Measurements from ENCODE around the gene TMC1.

TMC1 gene

DNA sequence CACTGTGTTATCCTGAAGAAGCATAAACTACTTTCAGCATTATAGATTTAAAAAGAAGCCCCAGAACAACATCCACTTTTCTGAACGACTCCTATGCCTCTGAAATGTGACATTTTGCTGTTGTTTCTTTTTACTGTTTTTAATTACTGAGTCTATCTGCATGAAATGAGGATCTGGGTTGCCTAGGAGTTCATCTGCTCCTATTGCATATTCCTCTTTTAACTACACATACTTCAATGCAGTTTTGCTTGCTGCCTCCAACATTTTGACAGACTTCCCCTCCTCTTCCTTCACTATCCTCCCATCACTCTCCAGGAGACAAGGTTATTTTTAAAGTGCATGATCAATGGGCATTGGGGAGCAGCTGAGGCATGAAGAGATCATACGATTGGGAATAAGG is 164.5 kb downstream of the TMC1 start:
- no peak for DNase-seq

DNA sequence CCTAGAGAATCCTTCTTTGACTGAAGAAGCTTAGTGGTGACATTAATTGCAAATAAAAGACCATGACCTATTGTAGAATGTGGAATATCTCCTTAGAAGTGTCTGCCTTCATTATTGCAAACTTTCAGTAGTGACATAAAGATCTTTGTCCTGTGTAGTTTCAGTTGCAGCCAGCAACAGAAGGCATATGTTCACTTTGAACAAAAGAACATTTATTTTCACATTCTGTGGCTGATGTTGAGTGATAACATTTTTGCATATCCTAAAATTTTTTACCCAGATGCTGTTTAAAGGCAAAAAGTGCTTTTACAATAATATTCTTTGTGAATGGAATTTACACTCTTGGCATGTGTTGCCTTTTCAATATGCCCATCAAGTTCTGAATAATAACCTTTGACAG is 165.9 kb downstream of the TMC1 start:
- DNase-seq, result no peak

DNA sequence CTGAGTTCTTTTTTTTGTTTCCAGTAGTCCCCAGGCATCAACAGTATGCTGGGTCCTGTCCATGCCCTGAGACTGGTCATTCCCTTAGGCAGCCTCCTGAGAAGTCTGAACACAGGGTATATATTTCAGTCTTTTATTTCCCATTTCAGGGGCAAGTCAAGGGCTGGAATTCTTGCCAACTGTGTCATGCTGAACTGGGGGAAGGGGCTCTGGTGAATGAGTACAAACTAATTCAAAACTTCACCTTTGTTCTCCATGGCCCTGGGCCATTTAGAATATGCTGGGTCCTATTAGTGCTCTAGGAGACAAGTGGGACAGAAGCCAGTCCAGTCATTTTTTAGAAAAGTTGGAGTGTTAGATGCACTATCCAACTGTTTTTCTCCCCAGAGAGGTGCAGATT is 170.3 kb downstream of the TMC1 start:
- no peak for DNase-seq

DNA sequence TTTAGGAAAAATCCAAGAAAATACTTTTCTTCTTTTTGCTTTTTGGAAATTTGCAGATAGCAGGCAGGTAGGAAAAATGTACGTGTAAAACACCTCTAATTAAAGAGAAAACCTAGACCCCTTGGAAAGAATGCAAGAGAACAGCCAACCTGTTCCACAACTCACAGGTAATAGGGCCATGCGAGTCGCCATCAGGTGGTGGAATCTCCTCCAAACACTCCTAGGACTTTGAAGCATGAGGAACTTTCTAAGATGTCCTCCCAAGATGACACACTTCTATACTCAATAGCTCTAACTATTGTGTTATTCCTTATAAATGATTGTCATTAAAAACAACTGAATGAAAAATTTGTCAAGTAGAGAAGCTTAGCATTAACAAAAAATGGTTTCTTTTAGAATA is 174.0 kb downstream of the TMC1 start:
- no peak for DNase-seq

DNA sequence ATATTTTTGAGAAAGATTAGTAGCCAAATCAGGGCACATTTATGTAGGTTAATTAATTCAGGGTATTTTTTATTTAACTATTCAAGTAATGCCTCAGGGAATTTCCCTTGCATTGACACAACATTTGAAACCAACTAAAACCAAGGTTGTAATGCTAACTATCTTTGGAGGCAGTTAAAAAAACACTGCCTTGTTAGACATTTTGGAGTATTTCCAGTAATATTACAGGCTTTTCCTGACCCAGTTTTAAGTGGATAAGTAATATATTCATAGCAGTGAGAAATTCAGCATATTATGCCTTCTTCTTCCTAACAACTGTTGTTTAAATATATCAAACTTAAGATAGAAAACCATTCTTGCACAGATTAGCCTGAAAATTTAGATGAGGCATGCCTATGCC is 175.1 kb downstream of the TMC1 start:
- no peak for DNase-seq

DNA sequence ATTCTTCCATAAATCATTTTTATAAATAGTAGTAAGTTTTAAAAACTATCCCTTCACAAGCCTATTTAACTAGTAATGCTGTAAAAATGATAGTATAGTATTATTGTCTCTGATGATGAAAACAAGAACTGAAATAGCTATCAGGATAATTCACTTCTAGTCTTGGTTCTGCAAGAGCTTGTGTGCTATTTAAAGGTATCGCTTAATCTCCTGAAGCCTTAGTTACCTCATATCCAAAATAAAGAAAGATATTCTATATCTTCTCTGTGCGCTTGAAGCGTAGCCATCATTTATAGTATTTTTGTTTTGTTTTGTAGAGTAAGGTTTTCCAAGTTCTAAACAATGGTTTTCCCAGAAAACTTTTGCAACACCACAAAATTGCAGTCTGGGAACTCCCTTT is 180.1 kb downstream of the TMC1 start:
- DNase-seq, result no peak

DNA sequence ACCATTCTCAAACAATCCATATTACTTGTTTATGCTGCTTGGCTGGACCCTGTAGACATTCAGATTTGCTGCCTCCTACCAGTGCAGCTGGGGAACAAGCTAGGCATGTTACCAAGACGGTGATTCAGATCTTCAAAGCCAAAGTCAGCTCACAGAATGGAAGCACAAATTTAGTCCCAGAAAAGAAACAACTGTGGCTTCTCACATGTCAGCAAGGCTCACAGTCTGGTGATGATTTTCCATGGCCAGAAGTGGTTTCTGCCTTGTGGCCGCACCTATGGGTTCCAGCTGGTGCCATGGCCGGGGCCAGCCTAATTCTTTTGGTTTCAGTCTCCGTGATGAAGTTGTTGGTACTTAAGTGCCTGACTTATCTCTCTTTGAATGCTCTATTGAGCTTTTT is 182.2 kb downstream of the TMC1 start:
- no peak for DNase-seq

DNA sequence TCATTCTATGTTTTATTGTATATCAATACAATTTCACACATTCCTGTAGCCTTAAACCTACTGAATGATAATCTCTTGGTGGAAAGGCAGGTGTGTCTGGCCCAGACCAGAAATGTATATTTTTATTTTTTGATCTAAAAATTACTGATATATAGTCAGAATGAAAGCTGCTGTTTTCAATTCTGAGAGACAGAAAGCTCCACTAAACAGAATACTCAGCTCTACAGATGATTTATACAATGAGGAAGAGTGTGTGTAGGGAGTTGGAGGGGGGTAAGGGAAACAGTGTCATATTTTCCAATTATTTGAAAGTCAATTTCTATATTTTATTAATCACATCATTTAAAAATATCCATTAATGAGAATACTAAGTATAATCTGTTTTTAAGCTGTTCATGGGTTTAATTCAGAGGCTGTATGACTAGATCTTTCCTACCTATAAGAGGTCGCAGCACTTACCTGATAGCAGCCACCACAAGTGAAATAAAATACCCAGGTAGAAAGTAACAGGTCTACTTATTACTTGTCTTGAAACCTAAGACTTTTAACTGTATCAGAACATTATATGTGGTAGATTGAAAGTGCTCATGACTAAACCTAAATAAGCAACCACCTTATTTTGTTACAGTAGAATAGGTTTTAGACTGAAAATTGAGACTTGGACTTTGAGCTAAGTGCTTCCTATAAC is 183.4 kb downstream of the TMC1 start:
- DNase-seq, result no peak

DNA sequence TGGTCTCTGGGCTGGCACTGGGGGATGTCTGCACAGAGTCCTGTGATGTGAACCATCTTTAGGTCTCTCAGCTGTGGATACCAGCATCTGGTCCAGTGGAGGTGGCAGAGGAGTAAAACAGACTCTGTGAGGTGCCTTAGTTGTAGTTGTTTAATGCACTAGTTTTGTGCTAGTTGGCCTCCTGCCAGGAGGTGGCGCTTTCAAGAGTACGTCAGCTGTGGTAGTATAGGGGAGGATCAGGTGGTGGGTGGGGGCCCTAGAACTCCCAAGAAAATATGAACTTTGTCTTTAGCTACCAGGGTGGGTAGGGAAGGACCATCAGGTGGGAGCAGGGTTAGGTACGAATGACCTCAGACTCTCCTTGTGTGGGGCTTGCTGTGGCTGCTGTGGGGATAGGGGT is 197.1 kb downstream of the TMC1 start:
- DNase-seq, result no peak

DNA sequence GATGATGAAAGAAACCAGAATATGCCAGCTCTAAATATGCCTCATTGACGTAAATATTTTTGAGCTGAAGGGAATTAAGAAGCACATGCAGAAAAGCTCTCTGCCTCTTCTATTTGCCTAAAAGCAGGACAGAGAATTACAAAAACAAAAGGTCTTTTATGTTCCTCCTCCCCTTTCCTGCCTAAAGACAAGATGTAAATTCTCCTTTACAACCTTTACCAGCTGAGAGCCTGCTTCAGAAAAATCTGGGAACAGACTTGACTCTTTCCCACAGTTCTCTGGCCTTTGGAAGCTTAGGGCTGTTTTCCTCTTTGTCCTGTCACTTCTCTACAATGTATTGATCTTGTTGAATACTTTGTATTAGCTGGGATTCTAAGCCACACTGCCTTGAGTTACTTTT is 199.7 kb downstream of the TMC1 start:
- no peak for DNase-seq

DNA sequence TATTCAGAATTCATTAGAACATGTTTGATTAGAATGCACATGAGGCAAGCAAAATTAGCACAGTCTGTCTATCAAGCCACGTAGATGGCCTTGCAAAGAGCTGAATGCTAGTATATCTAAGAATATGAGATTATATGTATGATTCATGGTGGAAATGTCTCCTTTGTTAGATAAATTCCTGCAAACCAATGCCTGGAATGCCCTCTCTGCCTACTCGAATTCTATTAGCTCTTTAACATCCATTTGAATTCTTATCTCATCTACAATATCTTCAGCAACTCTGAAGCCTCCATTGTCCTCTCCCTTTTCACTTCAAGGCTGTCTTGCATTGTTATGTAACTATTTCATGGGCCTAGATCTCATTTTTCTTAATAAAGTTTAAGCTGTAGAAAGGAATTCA is 205.5 kb downstream of the TMC1 start:
- no peak for DNase-seq

DNA sequence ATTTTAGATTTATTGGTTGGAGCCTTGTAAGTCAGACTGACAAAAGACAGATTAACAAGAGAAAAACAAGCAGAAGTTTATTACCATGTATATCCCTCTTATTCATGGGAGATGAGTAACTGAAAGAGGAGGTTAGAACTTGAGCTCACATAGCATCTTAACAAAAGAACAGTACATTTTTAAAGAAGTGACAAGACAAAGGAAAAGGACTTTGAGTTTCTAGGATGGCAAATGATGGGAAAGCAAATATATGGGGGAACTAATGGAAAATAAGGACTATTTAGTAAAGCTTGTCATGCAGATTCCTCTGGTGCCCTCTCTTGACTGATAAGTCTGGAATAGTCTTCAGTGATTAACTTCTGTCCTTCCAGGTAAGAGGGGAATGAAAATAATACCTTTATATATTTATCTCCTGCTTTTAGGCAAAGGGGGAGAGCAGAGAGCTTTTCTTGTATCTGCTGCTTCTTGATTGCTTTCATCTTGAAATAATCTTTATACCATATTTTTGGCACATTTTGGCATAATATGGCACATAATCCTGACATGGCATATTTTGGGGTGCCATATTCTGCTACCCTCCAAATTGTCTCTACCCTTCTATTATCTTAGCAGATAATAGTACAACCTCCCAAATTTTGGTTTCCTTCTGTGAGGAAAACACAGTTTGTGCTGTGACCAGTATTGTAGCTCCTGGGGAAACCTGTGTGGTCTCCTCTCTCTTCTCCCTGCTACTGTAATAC is 206.8 kb downstream of the TMC1 start:
- DNase-seq, result no peak

DNA sequence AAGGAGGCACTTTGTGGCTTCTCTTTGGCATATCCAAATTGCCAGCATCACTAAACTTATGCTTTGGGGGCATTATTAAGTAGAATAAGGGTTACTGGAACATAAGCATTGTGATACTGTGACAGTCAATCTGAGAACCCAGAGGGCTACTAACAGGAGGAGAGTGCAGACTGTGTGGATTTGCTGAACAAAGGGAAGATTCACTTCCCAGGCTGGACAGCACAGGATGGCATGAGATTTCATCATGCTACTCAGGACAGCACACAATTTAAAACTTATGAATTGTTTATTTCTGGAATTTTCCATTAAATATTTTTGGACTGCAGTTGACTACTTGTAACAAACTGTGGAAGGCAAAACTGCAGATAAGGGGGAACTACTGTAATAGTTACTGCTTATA is 212.5 kb downstream of the TMC1 start:
- DNase-seq, result no peak

DNA sequence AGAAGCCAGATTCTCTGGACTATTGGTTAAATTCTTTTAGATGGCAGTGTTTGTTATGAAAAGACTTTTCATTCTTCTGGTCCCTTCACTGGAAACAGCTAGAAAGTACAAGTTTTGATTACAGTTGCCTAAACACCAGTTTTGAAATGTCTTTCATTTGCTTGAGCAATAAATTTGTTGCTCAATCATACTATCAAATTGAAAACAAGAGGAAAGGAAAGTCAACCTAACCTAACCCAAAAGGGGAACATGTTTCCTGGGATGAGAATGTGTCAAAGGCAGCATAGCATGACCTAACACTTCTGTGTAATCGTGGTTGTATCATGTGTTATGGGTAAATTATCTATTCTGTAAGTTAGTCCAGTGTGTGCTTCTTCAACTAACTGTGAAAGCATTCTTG is 213.2 kb downstream of the TMC1 start:
- no peak for DNase-seq

DNA sequence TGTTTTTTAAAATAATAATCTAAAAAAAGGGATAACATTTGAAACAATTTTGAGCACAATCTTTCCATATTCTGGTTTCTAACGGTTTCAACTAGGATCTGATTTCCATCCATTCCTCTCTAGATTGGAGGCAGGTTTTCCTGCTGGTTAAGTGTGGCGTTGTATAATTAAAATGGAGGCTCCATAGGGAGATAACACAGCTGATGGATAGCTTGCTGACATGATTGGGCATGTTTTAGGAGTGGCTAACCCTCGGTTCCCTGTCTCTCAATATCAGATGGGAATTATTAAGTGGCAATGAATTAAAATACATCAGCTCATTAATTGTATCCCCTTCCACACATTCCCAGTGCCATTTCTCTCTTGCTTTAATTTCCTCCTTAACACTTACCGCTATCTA is 222.4 kb downstream of the TMC1 start:
- no peak for DNase-seq

DNA sequence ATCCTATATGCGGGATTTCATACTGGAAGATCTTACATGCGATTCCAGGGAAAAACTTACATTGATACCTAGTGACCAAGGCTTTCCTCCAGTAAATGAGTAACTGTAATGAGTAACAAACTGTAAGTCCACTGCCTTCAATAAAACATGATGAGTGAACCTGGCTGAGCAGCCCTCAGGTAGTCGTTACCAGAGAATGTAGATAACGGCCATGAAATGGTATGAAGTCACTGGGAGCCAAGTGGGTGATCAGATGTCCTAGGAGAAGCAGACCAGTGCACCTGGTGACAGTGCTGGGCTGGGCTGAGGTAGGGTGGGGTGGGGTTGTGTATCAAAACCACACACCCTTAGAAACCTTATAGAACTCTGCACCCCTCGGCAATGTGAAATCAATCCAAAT is 227.9 kb downstream of the TMC1 start:
- no peak for DNase-seq

DNA sequence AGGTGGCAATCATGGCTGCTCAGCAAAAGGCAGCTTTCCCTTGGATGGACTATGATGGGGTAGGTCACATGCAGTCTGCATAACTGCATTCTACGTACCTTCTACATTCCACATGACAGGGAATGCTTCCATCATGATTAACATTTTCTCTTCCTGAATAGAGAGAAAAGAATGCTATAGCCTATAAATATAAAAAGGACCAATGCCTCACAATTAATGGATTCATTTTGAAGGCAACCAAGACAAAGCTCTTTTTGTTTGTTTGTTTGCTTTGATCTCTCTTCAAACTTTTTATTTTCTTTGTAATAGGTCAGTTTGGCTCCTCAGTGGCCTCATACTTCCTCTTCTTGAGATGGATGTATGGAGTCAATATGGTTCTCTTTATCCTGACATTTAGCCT is 230.1 kb downstream of the TMC1 start:
- DNase-seq, result no peak

DNA sequence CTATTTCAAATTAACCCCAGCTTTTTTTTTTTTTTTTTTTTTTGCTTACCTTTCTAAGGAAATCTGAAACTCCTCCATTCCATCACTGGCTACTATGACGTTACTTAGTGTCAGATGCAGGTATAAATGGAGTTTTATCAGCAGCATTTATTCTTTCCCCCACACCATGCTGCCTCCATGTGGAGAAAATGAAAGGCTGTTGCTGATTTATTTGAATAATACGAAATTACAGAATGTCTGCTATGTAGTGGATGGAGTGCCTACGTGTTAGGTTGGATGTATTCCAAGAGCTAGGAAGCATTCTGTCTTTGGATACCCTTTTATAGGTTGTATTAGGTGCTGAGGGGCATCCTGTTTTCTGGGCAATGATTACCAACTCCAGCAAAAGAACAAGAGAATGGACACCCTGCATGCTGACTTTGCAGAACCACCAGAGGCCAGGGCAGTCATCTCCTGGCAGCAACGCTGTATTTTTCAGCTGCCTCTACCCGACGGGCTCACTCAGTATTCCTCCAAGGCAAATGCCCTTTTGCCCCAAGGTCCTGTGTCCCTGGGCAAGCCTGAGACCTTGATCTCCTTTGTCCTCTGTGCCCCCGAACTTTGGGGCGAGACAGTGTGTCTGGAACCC is 232.0 kb downstream of the TMC1 start:
- no peak for DNase-seq

DNA sequence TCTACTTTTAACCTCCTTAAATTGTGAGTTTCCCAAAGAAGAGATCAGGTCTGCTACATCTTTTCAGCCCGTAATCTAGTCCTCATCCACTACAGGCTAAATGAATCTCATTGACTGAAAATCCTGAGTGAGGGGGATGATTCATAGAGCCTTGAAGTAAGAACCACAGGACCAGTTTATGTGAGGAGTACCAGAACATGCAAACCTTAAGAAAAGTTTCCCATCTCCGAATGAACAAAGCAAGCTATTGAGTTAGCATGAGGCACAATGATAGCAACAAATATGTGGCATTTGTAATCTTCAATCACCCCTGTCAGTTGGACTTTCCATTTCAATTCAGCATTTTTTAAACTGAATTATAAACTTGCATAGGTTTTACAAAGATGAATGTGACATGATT is 234.4 kb downstream of the TMC1 start:
- DNase-seq, result no peak

DNA sequence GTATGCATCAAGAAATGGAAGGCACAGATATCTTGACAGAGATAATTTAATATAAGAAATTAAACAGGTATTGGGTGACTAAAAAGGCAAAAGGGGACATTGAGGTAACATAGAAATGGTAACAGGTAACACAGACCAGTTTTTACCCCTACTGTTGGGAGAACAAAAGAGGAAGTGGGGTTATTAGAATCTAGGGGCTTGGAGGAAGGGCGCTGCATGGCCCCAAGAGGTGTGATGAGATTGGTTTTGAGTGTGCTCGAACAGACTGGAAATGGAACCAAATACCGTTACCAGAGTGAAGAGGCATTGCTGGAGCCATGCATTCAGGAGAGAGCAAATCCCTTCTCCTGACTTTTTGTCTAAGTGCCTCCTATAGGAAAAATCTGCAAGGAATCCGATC is 237.5 kb downstream of the TMC1 start:
- DNase-seq, result no peak

DNA sequence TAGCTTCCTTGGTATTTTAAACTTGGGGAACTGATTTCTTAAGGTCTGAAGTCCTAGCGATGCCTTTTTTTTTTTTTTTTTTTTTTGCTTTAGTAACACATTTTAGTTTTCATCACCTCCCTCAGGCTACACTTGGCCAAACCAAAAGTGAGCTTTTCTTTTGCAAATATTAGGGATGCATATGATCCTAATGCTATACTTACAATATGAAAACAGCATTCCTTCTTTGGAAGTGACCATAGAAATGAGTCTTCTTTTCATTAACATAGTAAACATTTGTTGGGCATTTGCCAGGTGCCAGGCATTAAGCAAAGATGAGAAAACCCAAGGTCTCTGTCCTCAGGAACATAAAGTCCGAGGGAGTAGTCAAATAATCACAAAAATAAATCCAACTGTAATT is 241.6 kb downstream of the TMC1 start:
- DNase-seq, result no peak

DNA sequence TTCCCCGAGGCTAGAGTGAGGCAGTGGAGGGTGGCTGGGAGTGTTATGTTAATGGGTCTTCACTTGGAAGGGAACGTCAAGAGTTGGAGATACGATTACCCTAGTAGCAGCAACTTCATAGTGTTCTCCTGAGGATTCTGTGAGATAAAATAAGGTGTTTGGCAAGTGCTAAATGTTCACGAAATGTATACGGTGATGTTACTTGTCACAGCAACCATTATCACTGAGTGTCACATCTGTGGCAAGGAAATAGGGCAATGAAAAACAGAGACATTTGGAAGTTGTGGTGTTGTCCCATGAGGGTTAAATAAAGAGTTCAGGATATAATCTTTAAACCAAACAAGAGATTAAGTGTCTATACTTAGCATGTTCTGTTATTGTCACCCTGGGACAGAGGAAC is 248.1 kb downstream of the TMC1 start:
- no peak for DNase-seq

DNA sequence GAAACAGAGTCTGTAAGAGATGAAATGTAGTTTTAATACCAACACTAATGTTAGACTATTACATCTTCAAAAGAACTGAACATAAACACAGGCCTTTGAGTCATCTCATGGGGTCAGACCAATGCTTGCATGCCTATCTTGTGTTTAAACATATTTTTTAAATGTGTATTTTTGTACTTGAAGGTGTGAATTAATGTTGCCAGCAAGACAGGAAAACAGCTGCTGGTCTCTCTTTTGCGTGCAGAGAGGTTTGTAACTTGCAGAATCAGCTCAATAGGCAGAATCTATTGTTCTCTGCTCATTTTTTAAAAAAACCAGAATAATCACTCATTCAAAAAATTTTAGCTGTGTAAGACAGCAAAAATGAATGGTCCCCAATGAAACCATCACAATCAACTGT is 251.3 kb downstream of the TMC1 start:
- DNase-seq, result no peak

DNA sequence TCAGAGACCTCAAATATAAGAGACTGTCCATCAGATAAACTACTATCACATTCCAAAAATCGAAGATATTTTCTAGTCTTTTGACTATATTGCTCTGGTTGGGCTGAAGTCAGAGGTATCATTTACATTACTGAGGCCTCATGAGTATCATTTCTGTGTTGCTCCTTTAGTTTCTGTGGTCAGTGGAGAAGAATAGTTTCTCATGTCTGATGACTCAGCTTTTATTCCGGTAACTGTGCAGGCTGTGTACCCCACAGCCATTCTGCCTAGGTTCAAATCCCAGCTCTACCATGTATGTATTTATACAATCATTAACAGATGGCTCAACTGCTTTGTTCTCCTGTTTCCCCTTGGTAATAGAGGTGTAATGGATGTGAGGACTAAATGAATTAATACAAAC is 252.2 kb downstream of the TMC1 start:
- no peak for DNase-seq

DNA sequence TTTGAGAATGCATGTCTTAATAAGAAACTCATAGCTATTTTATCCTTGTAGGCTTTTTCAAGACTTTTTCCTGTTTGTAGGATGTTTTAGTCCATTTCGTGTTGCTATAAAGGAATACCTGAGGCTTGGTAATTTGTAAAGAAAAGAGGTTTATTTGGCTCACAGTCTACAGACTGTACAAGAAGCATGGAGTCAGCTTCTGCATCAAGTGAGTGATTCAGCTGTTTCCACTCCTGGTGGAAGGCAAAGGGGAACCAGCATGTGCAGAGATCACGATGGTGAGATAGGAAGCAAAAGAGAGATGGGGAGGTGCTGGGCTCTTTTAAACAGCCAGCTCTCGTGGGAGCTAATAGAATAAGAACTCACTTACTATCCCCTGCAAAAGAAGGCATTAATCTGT is 254.2 kb downstream of the TMC1 start:
- no peak for DNase-seq
